Measurements from ENCODE around the gene LMOD1.
A peak's percentile ranks its signal among the peaks of the same experiment; 100 is the strongest.
"Not testable (repeated sequence)": the region's sequence is repeated elsewhere in the genome, so short reads cannot be mapped to it uniquely, and the experiment has no call there.

LMOD1 gene

DNA sequence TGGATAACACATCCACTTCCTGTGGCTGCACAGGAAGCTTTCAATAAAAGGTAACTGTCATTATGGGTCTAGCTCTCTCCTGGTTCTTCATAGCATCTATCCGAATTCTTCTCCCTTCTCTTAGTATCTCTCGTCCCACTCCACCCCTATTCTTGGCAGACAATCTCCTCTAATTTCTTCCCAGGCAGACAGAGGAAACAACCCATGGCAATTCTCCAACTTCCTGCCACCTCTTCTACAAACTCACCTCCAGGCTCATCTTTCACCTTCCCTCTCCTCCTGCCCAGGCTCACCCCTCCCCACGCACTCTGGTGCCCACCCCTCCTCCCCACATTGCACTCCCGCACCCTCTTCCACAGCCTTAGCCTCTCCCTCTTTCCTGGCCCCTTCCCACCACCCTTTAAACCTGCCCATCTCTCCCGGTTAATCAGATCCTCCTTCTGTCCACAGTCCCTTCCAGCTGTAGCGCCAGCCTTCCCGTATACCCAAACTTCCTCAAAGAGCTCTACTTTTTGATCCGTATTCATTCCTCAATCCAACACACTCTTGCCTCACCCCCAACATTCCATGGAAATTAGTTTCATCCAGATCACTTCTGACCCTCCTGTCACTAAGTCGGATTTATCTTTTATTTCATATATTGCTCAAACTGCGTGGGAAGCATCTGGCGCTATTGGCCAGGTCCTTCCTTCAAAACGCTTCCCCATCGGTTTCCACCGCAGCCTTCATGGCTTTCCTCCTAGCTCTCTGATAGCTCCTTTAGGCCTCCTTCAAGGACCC is 31.7 kb downstream of the LMOD1 start:
- no peak for DNase-seq (ENCODE audit: low read depth in 3 of 3)

DNA sequence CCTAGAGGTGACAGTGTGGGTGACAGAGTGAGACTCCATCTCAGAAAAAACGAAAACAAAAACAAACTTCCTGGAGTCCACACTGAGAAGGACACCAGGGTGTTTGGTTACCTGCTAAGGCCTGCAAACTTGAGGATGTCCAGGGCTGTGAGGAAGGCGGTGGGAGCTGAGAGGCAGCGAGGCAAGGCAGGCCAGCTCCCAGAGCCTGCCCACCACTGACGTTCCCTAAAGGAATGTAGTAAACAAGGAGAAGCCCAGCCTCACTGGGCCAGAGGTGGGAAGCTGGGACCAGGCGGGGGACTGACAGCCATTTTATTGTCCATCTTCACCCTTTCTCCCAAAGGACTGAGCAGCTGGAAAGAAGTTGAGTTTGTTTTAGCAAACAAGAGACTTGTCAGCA is 33.5 kb downstream of the LMOD1 start:
- DNase-seq (ENCODE audit: low read depth in 3 of 3) = no peak

DNA sequence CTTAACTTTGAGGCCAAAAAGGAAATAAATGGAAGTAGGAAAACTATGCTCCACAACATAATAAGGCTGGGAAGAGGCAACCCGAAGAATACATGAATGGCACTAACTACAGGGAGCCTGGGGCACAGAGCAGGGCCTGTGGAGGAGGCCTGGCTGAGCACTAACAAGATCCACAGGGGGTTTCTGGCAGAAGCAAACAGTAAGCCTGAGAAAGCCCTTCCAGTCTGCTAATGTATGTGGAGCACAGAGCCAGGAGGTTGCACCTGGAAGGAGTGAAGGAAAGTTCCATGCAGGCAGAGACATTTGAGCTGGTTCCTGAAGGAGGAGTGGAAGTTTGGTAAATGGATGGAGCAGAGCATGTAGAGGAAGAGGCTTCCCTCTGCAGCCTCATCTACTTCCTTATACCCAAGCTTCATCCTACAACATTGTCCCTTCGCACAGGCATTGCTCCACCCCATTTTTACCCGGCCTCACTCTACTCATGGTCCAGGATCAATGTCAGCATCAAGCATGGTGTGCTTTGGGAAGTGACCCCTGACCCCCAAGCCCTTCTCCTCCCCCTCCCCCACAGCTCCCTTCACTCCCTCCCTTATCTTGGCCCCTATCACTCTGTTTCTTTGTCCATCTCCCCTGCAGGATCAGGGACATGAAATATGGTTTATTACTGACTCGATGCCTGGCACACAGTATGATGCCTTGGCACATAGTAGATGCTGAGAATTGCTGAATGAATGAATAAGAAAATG is 34.3 kb downstream of the LMOD1 start:
- no peak for DNase-seq (ENCODE audit: low read depth in 3 of 3)

DNA sequence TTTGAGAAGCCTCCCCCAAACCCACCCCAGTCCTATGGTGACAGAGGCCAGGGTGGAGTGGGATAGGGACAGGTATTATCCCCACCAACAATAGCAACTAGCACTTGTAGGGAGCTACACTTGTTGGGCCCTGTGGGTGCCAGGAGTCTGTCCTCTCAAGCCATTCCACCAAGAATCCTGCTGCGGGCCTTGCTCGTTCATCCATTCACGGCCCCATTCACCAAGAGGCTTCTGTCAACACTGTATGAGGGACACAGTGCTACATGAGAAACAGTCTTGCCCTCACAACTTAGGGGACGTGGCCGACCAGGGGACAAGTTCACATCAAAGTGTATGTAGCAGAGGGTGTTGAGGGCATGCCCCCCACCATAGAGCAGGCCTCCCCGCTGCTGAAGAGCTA is 38.7 kb downstream of the LMOD1 start:
- DNase-seq (ENCODE audit: low read depth in 3 of 3) = no peak

DNA sequence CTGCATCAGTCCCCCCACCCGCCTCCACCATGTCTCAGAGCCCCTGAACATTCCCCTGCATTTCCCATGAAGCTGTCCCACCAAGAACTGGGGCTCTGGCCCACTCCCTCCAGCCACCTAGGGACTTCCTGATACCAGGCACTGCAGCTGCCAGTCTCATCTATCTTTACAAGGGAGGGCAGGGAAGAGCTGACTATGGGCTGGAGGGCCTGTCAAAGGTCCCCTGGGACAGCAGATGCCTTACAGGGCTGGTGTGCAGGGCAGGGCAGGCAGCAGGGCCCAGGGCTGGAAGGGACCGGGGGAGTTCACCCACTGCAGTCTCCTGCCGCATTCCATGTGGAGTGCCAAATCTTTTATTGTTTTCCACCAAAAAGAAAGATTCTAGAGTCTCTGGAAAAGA is 40.0 kb downstream of the LMOD1 start:
- no peak for DNase-seq (ENCODE audit: low read depth in 3 of 3)

DNA sequence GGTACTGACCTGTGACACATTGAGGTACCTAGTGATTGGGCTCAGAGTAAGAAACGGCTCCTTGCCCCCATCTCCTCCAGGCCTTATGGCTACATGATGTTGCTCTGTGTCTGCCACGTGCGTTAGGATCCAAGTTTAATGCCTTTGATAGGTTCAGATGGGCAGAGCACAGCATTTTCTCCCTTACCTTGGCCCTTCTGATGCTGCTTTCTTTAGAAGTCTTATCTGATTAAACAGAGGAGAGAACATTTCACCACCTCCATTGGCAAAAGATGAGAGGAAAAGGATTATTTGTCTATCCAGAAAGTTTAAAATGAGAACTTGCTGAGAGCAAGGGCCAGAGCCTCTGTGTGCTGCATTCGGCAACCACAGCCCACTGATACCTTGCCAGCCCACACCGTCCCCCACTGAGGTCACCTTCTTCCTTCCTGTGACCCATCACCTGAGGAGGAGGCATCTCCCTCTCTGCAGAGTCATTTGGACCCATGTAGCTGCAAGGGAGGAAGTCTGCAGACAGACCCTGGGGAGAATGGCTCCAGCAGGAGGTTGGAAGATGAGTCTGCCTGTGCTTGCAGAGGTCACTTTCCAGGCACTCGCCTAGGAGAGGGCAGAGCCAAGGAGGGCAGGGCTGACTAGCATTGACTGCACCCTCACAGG is 41.0 kb downstream of the LMOD1 start:
- DNase-seq (ENCODE audit: low read depth in 3 of 3) = no peak

DNA sequence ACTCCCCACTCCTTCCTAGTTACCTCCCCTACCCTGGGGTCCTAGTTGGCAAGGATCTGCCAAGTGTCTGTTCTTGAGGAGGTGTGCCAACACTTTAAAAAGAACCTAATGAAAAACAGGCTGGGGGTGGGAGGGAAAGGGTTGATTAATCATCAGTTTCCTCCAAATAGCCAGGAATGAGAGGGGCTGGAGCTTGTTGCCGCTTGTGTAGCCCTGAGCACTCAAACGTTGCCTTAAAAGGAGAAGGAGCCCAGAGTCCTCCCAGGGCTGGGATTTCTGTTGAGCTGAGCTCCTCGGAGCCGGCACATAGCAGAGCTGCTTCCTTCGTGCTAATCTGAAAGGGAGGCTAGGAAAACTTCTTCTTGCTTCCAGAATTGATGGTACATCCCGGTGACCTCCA is 41.8 kb downstream of the LMOD1 start:
- no peak for DNase-seq (ENCODE audit: low read depth in 3 of 3)

DNA sequence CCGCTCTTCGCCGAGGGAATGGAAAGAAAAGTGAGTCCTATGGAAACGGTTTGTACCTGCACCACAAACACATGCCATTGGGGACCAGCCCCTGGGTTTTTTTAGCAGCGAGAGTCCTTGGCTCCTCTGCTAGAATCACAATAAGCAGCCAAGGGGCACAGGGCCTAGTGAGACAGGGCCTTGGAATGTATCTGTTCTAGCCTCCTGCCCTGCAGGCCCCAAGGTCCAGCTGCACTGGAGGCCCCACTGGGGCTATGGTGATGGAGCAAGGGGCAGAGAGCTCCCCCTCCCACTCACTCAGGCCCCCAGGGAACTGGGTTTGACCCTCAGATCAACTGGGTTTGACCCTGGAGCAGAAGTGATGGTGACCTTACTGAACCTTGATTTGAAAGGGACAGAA is 43.2 kb downstream of the LMOD1 start:
- DNase-seq (ENCODE audit: low read depth in 3 of 3) = no peak

DNA sequence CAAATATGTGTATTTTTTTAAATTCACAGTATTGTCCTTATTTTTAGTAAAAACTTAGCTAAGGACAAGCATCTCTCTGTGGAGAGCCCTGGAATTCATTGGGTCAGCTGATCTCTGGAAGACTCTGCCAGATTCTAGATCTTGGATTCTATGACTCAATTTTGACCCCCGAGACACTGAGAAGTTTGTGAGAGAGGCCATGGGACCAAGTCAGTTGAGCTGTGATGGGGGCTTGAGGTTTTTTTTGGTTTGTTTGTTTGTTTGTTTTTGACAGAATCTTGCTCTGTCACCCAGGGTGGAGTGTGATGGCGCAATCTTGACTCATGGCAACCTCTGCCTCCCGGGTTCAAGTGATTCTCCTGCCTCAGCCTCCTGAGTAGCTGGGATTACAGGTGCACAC is 44.1 kb downstream of the LMOD1 start:
- DNase-seq (ENCODE audit: low read depth in 3 of 3) = no peak

DNA sequence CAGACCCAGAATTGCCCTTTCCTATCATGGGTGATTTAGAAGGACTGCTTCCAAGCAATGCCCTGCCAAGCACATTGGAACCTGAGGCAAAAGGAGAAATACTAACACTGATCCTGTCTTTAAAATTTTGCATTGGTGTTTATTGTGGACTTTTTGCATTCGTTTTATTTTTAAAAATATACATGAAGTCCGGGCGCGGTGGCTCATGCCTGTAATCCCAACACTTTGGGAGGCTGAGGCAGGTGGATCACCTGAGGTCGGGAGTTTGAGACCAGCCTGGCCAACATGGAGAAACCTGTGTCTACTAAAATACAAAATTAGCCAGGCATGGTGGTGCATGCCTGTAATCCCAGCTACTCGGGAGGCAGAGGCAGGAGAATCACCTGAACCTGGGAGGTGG is 45.3 kb downstream of the LMOD1 start:
- DNase-seq (ENCODE audit: low read depth in 3 of 3) = not testable (repeated sequence)

DNA sequence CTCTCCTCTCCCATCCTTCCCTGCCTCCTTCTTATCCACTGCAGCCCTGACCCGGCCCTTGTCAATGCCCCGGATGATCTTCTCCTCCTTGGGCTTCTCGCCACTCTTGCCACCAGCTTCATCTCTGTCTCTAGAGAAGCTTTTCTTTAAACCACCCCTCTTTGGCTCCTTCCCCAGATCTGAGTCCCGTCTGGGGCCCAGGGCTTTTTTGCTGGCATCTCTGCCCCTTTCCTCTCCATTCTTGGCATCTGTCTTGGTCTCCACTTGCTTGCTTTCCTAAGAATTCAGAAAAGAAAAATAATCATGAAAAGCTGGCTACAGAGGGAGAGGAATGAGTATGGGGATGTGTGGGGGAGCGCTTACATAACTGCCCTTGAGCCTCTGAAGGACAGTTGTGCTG is 45.9 kb downstream of the LMOD1 start:
- DNase-seq (ENCODE audit: low read depth in 3 of 3) = no peak

DNA sequence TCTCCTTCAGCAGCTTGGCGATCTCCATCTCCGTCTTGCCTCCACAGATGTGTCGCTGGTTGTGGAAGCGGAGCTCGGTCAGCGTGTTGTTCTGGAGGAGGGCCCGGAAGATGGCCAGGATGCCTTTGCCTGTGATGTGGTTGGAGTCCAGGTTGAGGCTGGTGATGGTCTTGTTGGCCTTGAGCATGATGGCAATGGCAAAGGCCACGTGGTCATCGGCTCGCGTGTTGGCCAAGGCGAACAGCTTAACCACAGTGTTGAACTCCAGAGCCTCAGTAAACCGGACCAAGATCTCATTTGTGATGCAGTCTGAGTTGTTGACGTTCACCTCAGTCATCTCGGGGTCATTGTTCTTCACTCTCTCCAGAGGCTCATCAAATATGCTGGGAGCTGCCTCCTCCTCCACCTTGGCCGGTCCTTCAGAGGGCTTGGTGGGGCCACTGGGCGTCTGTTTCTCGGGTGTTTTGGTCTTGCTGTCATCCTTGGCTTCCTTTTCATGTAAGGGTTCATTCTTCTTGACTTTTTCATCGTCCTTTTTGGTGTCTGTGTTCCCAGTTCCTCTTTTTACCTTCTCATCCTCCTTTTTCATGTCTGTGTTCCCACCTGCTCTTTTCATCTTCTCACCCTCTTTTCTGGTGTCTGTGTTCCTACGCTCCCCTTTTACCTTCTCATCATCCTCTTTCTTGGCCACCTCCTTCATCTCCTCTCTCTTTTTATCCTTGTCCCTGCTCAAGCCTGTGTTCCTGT is 46.5 kb downstream of the LMOD1 start:
- no peak for DNase-seq (ENCODE audit: low read depth in 3 of 3)

DNA sequence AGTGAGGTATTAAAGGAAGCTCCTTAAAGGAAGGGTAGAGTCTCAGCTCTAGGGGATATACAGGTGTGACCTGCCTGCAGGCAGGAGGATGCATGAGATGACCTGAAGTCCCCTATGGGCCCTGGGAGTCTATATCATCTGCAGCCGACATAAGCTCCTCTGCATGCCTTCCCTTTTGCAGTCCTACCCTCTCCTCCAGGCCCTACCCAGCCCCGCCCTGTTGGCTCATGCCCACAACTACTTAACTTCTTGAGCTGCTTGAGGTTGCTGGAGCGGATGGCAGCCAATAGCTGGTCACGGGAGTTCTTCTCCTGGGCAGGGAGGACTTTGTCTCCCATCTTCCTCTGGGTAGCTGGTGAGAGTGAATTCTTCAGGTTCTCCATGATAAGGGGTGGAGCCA is 47.4 kb downstream of the LMOD1 start:
- DNase-seq (ENCODE audit: low read depth in 3 of 3) = no peak

DNA sequence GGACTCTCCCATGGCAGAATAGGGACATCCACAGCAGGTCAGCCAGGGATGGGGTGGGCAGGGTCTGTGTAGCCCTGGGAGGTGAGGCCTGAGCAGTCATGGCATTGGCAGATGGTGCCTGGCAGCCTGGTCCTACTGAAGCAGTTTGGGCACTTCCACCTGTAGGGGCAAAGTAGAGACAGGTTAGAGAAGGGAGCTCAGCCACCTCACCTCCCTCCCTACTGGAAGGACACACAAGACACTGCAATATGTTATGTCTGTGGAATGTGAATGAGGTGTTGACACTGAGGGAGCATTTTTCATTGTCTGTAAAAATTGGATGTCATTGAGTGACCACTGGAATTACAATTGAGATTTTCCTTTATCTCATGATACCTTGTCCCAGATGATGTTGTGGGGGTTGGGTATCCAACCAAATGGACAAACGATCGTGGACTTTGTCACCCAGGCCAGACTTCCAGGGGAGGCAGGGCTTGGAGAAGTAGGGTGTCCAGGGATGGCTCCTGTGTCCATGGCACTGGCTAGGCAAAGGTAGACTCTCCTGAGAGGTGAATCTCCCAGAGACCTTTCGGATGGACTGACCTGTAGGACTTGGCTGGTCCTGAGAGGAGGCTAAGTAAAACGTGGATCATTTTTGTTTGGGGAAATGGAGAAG is 48.0 kb downstream of the LMOD1 start:
- DNase-seq (ENCODE audit: low read depth in 3 of 3) = no peak

DNA sequence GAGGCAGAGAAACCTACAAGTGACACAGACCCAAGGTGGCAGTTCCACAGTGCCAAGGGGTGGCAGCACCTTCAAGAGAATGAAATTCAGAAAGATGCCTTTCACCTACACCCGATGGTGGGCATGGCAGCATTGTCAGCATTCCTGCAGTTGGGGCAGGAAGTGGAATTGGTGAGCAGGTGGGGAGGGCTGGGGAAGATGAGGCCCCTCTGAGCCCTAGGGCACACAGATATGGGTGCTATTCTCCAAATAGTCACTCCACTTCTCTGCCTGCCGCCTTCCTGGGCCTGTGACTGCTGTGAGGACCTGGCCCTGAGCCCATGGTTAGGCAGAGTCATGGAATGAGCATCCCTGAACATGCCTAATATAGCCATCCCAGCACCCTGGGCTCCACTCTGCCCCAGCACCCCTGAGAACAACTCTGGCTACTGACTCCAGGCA is 49.4 kb downstream of the LMOD1 start:
- no peak for DNase-seq (ENCODE audit: low read depth in 3 of 3)

DNA sequence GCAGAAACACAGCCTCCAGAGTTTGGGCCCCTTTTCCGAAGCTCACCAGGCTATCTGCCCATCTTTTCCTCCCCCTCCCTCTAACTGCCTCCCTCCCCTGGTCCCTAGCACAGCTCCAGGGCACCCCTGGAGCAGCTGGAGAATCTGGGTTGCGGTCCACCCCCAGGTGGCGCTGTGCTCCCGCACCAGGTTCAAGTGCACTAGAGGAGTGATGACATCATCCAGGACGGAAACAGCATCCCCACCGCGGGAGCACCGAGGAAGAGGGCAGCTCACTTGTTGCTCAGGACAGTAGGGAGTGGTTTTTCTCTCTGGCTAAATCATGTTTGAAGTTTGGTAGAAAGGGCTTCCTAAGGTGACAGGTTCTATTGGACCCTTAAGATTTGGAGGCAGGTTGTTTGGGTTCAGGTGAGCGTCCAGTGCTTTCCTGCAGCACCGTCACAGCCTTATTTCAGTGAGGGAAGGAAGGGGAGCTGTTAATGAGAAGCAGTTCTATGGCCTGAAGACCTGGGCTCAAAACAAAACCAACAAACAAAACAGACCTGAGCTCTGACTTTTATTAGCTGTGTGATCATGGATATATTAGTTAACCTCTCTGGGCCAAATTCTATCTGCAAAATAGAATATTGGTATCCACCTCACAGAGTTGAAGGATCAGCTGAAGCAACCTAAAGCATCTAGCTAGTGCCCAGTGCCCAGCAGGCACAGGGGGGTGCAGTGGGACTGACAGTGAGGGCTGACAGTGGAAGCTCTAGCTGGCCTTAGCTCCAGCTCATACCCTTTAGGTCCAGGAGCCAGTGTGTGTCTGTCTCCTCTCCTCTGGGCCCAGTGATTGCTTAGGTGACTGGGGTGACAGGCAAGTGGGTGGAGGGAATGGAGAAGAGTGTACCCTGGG is 50.2 kb downstream of the LMOD1 start:
- peak; percentile 64 to 88 (median 72) for DNase-seq (ENCODE audit: low read depth in 3 of 3)

DNA sequence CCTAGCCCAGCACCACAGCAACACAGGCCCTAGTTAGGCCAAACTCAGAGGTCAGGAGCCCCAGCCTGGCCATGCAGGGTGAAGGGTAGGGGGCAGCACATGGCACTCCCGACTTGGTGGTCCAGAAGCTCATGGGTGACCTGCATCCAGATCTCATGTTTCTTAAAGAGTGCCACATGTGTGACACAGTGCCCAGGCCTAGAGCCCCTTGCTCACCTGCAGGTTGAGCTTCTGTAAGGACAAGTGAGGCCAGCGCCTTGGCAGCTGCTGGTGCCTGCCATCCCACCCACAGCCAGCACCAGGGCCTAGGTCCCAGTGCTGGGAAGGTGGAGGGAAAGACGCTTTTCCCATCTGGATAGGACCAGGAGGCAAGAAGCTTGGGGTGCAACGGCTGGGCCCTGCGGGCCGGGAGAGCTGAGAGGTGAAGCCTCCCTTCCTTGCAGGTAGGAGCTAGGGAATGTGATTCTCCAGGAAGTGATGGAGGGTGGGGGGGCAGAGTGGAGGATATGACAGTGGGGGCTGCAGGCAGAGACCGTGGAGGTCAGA is 51.2 kb downstream of the LMOD1 start:
- no peak for DNase-seq (ENCODE audit: low read depth in 3 of 3)

DNA sequence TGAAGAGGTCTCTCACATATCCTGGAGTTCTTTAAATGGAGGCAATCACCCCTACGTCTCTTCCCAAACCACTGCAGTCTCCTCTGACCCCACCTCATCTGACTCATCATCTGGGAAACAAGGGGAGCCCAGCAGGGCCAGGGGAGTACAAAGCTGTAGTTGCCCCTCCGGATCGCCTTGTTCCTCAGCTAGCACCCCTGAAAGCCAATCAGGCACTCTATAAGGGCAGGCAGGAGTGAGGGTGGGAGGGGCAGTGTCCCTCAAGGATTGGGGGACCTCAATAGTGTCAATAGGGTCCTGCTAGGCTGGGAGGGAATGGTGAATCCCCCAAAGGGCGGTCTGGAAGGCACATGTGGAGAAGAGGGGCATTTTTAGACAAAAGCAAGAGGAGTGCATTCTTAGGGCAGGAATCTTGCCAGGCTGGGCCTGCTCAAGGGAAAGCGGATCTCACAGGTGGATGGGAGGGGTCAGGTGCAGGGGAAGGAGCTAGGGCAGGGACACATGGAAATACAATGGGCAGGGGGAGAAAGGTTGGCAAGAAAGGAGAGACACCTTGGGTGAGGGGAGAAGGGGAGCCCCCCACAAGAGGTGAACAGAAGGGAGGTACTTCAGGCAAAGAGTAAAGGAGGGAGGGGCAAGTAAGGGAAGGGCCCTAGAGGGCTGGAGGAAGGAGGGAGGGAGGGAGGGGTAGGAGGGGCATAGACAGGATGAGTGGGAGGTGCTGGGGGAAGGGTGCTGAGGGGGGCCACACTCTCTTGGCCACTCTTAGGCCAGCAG is 51.8 kb downstream of the LMOD1 start:
- DNase-seq (ENCODE audit: low read depth in 3 of 3) = no peak

DNA sequence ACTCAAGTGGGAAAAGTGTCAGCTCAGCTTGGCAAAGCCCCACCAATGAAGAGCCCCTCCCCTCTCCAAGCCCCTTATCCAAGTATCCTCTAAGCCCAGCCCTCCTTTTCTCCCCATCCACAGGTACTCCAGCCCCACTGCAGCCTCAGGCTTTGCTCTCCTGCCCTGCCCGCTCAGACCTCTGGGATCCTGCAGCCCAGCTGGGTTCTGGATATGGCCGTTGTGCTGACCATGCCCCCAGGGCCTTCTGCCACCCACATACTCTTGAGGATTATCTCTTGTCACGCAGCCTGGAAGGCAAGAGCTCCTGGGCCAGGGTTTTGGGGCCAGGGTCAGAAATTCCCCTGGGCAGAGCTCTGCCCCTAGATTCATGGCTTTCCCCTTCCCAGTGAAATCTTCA is 52.9 kb downstream of the LMOD1 start:
- DNase-seq (ENCODE audit: low read depth in 3 of 3) = no peak

Data from stimulated activated CD4-positive, alpha-beta T cell treated with anti-CD3 and anti-CD28 coated beads, TNF-alpha, amount 100 ng/mL, for 24 hours (primary cell).